ENCODE data around the gene ID1.
"Not testable (repeated sequence)": the region's sequence is repeated elsewhere in the genome, so short reads cannot be mapped to it uniquely, and the experiment has no call there.

Gene ID1

DNA sequence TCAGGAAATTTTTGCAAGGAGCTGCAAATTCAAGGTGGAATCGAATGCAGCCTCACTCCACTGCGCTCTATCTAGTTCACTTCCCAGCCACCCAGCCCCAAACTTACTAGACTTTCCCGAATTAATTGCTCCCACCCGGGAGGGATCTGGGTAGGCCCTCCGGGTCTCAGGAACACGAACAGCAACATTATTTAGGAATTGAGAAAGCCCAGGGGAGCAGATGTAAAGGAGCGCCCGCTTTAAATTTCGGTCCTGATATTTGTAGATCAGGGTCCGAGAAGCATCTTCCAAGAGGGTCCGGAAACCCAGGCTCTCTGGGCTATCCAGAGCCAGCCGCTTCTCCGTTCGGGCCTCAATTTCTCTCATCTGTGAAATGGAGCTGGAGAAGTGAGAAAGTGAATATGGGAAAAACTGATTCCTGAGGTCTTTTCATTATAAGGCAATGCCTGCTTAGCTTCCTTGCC lies 490 bp upstream of the ID1 start:
- TF ChIP-seq, protein P1, sequence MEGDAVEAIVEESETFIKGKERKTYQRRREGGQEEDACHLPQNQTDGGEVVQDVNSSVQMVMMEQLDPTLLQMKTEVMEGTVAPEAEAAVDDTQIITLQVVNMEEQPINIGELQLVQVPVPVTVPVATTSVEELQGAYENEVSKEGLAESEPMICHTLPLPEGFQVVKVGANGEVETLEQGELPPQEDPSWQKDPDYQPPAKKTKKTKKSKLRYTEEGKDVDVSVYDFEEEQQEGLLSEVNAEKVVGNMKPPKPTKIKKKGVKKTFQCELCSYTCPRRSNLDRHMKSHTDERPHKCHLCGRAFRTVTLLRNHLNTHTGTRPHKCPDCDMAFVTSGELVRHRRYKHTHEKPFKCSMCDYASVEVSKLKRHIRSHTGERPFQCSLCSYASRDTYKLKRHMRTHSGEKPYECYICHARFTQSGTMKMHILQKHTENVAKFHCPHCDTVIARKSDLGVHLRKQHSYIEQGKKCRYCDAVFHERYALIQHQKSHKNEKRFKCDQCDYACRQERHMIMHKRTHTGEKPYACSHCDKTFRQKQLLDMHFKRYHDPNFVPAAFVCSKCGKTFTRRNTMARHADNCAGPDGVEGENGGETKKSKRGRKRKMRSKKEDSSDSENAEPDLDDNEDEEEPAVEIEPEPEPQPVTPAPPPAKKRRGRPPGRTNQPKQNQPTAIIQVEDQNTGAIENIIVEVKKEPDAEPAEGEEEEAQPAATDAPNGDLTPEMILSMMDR (IDR thresholded peaks at IDR 0.05; ENCODE audit: low read depth, low read length) = no peak
- no peak for DNase-seq (ENCODE audit: extremely low read depth, low read depth)

DNA sequence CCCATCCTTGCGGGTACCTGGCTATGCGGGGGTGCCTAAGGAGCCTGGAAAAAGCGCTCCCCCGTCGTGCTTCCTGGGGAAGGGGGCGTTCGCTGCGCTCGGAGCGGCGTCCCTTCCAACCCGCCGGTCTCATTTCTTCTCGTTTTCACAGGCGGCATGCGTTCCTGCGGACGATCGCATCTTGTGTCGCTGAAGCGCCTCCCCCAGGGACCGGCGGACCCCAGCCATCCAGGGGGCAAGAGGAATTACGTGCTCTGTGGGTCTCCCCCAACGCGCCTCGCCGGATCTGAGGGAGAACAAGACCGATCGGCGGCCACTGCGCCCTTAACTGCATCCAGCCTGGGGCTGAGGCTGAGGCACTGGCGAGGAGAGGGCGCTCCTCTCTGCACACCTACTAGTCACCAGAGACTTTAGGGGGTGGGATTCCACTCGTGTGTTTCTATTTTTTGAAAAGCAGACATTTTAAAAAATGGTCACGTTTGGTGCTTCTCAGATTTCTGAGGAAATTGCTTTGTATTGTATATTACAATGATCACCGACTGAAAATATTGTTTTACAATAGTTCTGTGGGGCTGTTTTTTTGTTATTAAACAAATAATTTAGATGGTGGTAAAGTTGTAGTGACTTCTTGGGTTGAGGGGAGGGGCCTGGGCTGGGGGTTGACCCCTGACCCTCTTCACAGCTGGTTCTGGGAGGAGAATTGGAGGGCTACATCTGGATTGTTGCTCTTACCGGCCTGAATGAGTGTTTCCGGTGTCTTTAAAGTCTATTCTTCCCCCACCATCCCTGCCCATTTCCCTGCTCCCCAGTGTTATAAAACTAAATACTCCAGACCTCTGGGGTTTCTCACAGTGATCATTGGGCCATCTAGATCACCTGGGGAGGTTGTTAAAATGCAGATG lies 1.1 kb downstream of the ID1 start:
- DNase-seq (ENCODE audit: extremely low read depth, low read depth) = no peak
- TF ChIP-seq, protein P1 (IDR thresholded peaks at IDR 0.05; ENCODE audit: low read depth, low read length) = peak; percentile 1; the same call in 1 of the 2 replicates

- DNase-seq (ENCODE audit: extremely low read depth, low read depth) = no peak
- TF ChIP-seq, protein P1 (IDR thresholded peaks at IDR 0.05; ENCODE audit: low read depth, low read length) = no peak
Measured at GRCh38 chr20:31606804-31607639, 1.9 kb downstream of the ID1 start.

DNA sequence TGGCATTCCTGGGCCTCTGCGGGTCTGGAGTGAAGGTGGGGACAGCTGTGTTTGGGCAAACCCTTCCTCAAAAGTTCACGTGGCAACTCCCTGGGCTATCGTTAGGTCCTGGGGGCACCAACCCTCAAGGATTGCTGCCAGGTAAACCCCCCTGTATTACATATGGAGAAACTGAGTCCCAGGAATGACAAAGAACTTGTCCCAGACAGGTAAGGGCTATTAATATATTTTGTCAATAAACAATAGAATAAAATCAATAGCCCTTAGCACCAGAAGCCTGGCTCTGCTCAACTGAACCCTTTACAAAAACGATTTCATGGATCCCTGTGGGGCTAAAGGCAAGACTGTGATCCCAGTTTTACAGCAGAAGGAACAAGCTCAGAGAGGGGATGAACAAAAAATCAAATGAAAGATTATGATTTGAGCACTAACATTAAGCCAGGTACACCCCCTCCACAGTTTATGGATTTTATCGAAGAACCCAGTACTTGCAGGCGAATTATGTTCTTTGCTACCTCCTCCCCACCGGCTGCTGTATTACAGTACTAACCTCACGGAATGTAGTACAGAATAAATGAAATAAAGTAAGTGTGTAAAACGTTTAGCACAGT lies 2.7 kb downstream of the ID1 start:
- no peak for DNase-seq (ENCODE audit: extremely low read depth, low read depth)
- TF ChIP-seq, protein P1 (IDR thresholded peaks at IDR 0.05; ENCODE audit: low read depth, low read length) = no peak

DNA sequence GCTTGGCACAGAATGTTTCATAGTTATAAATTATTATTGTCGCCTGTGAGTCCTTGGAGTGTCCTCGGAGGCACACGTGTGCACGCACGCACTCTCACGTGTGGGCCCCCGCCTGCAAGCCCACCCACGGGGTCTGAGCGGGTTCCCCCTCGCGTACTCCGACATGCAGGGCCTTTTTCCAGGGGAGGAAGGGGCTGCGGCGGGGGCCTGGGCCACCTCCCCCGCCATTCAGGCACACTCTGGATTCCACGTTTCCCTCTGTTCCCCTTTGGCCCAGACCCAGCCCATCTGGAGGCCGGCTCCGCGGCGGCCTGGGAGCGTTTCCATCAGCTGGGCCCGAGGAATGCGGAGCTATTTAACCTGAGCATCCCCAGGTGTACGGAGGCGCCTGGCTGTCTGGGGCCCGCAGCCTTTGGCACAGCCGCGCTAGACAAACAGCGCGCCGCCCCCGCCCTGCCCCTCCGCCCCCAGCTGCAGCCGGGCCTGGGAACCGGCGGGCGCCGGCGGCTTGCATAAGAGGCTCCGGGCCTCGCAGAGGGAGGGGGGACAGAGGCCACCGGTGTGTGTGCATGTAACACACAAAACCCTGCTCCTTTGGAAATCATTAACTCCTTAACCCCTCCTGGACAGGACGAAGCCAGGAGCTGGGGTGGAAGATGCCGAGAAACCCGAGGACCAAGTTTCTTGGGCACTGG lies 3.3 kb downstream of the ID1 start:
- TF ChIP-seq, protein P1 (IDR thresholded peaks at IDR 0.05; ENCODE audit: low read depth, low read length) = no peak
- DNase-seq (ENCODE audit: extremely low read depth, low read depth) = no peak

DNA sequence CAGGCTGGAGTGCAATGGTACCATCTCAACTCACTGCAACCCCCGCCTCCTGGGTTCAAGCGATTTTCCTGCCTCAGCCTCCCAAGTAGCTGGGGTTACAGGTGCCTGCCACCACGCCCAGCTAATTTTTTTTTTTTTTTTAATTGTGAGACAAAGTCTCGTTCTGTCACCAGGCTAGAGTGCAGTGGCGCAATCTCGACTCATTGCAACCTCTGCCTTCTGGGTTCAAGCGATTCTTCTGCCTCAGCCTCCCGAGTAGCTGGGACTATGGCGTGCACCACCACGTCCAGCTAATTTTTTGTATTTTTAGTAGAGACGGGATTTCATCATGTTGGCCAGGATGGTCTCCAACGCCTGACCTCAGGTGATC lies 7.2 kb downstream of the ID1 start:
- not testable (repeated sequence) for DNase-seq (ENCODE audit: extremely low read depth, low read depth)

DNA sequence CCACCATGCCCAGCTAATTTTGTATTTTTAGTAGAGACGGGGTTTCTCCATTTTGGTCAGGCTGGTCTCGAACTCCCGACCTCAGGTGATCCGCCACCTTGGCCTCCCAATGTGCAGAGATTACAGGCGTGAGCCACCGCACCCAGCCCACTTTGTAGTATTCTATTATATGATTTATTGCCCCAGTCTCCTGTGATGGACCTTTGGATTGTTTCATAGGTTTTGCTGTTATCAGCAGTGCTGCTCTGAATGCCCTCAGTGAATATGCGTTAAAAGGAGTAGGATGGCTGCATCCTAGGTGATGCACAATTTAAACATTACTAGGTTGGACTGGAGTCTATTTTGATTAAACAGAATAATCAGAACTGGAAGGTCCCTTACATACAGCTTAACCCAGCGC lies 10.3 kb downstream of the ID1 start:
- no peak for DNase-seq (ENCODE audit: extremely low read depth, low read depth)
- TF ChIP-seq, protein P1 (IDR thresholded peaks at IDR 0.05; ENCODE audit: low read depth, low read length) = no peak
